Femur (tissue), 1 donor: ENCODE results near the gene TGM3.

ENCODE experiments used
- DNase-seq: peaks from one replicate; pipeline ENCODE4 v3.0.0-alpha.2; 2017

Gene TGM3

DNA sequence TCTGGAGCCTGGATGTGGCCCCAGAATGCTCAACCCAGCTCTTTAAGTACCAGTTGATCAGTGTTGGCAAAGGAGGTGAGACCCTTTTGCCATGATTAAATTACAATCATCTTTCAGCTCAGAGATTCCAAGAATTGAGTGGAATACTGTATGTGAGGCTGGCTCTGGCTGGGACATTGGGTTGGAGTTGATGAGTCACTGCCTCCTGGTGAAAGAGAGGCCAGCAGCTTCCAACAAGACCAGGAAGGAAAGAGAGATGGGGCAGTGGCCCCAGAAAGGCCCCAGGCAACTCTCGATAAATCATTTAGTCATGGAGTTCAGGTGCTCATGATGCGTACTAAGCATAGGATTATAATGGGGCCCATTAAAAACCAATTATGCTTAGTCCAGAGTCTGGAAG is 87.0 kb downstream of the TGM3 start:
- DNase-seq, result no peak

DNA sequence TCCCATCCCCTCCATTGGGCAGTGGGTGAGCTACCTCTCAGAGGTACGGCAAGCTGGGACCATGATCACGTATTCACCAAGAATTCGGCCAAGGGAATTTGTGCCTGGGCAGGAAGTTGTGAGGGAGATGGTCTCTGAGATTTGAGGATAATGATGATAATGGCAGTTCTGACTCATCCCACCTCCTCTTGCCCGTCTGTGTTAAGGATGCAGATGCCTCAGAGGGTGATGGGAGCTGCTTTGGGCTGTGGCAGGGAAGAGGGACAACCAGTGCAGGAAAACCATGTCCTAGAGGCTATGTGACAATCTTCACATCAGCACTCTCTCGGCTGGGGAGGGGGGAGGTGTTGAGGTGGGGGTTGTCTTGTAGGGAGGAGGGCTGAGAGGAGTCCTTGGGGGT is 89.2 kb downstream of the TGM3 start:
- DNase-seq, result no peak

DNA sequence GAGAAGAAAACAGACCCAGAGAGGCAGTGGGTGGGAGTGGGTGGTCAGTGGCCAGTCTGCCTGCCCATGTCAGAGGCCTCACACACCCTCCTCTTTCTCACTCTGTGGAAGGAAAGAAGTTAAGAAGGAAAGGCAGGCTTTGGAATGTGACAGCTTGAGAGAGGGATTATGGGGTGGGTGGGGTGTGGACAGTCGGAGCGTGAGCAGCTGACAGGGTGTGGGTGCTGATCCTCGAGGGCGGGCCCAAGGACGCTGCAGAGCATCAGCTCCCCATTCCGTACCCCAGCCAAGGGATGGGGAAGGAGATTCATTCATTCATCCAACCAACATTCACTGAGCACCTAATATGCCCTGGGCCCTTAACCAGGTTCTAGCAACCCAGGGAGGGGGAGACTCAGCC is 89.7 kb downstream of the TGM3 start:
- DNase-seq, result no peak

DNA sequence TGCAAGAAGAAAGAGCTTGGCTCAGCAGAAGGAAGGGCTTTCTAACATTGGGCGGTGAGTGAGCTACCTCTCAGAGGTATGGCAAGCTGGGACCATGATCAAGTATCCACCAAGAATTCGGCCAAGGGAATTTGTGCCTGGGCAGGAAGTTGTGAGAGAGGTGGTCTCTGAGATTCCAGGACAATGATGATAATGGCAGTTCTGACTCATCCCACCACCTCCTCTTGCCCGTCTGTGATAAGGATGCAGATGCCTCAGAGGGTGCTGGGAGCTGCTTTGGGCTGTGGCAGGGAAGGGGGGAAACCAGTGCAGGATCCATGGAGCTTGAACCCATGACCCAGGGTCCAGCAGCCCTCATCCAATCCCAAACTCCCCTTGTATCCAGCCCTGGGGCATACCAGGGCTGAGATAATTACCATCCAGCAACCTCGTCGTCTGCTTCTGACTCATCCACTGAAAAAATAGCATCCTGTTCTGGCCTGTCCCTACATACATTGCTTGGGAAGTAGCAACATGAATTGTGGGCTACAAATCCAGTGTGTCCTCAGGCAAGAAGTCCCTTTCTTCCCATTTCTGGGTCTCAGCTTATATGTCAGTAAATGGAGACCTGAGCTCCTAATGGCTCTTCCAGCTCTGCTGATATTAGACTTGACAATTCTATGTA is 90.8 kb downstream of the TGM3 start:
- DNase-seq, result no peak

DNA sequence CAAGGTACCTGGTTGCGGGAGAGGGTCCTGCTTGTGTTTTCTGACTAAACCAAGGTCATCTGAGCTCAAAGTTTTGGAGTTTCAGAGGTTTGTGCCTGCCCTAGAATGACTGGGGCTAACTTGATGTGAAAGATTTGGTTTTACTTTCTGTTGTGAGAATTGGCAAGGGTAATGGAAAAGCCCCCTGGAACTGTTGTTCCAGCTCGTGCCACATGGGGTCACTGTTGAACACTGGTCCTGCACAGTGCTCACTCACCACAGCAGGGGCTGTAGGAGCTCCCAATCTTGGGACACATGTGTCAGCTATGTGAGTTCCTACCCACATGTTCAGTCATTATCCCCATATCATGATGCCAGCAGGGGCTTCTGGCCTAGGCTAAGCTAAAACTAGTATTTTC is 91.4 kb downstream of the TGM3 start:
- DNase-seq, result no peak

DNA sequence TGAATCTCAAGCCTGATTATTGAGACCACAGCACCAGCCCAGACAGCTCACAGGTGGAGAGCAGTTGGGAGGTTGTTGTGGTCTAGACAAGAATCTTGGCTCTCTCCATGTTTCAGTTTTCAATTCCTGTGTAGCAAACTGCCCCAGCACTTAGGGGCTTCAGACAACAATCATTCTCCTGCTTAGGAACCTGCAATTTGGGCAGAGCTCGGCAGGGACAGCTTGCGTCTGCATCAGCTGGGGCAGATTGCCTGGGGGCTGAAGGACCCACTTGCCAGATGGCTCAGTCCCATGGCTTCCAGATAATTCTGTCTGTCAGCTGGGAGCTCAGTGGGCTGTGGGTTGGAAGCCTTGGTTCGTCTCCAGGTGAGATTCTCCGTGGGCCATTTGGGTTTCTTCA is 91.8 kb downstream of the TGM3 start:
- no peak for DNase-seq
